WTC11 (cell line): ENCODE results near the gene RBMS2. TPM values are rescaled to one million over a fixed set of nuclear protein-coding genes. Genes with fewer than 3 reads are reported as not detected.
A peak's percentile ranks its signal among the peaks of the same experiment; 100 is the strongest.

ENCODE experiments used
- ATAC-seq: fragments of 200-7000 bp; cut with Tn5 transposase; 2 replicates; pipeline ENCODE4 v1.10.0; 2021; ENCODE audit warnings: mild to moderate bottlenecking, moderate library complexity
- CTCF ChIA-PET: fragments of 300-600 bp; sonication (Branson Sonifier 250); formaldehyde crosslinking; loops from one replicate; lab custom pipeline; 2021; ENCODE audit warnings: antibody characterized with exemption; lab: Charles Lee
- POLR2A ChIA-PET: fragments of 350-600 bp; sonication (Branson Sonifier 250); formaldehyde crosslinking; loops from one replicate; lab custom pipeline; 2021; ENCODE audit warnings: antibody characterized with exemption; lab: Charles Lee
- DNase-seq: peaks from one replicate; pipeline ENCODE4 v3.0.0; 2021; ENCODE audit warnings: low spot score
- H3K27ac Mint-ChIP-seq: 2 replicates; pipeline ENCODE4 v1.8.0; 2021; ENCODE audit warnings: mixed read lengths
- H3K27me3 Mint-ChIP-seq: 2 replicates; pipeline ENCODE4 v1.8.0; 2021; ENCODE audit warnings: low read depth, mild to moderate bottlenecking, moderate library complexity, mixed read lengths
- H3K36me3 Mint-ChIP-seq: 2 replicates; pipeline ENCODE4 v1.8.0; 2021; ENCODE audit warnings: mixed read lengths
- H3K4me1 Mint-ChIP-seq: 2 replicates; pipeline ENCODE4 v1.8.0; 2022; ENCODE audit warnings: mixed read lengths
- H3K4me3 Mint-ChIP-seq: 2 replicates; pipeline ENCODE4 v1.8.0; 2021; ENCODE audit warnings: mild to moderate bottlenecking, moderate library complexity, mixed read lengths
- H3K9me3 Mint-ChIP-seq: 2 replicates; pipeline ENCODE4 v1.8.0; 2021; ENCODE audit warnings: mixed read lengths
- CBFB ChIP-seq: sonication (generic); formaldehyde crosslinking; IDR thresholded peaks from 2 replicates; pipeline ENCODE4 v1.8.1; 2022; ENCODE audit warnings: mild to moderate bottlenecking, low read depth, missing genetic modification reagents
- CREB1 ChIP-seq: sonication (generic); formaldehyde crosslinking; IDR thresholded peaks from 2 replicates; pipeline ENCODE4 v1.8.0; 2023; ENCODE audit warnings: mild to moderate bottlenecking, missing genetic modification reagents
- MAX ChIP-seq: sonication (generic); formaldehyde crosslinking; IDR thresholded peaks from 2 replicates; pipeline ENCODE4 v1.8.0; 2022; ENCODE audit warnings: mild to moderate bottlenecking, missing genetic modification reagents
- MYBL2 ChIP-seq: sonication (generic); formaldehyde crosslinking; IDR thresholded peaks from 2 replicates; pipeline ENCODE4 v1.8.1; 2023; ENCODE audit warnings: mild to moderate bottlenecking, moderate library complexity, missing genetic modification reagents
- NFATC4 ChIP-seq: fragments of 250-450 bp; sonication (Bioruptor Pico); IDR thresholded peaks from 2 replicates; pipeline ENCODE4 v1.9.0; 2021; ENCODE audit warnings: mild to moderate bottlenecking
- PRDM15 ChIP-seq: sonication (generic); formaldehyde crosslinking; IDR thresholded peaks from 2 replicates; pipeline ENCODE4 v1.8.0; 2022; ENCODE audit warnings: missing genetic modification reagents
- PRRX2 ChIP-seq: fragments of 250-450 bp; sonication (Bioruptor Pico); IDR thresholded peaks from 2 replicates; pipeline ENCODE4 v1.8.0; 2021; ENCODE audit warnings: mild to moderate bottlenecking
- RORB ChIP-seq: fragments of 250-450 bp; sonication (Bioruptor Pico); IDR thresholded peaks from 2 replicates; pipeline ENCODE4 v1.9.0; 2021; ENCODE audit warnings: mild to moderate bottlenecking
- SMAD4 ChIP-seq: sonication (generic); formaldehyde crosslinking; IDR thresholded peaks from 2 replicates; pipeline ENCODE4 v1.8.0; 2022; ENCODE audit warnings: mild to moderate bottlenecking, missing genetic modification reagents
- SOX15 ChIP-seq: fragments of 250-450 bp; sonication (Bioruptor Pico); IDR thresholded peaks from 2 replicates; pipeline ENCODE4 v1.9.0; 2021; ENCODE audit warnings: mild to moderate bottlenecking
- USF2 ChIP-seq: sonication (generic); formaldehyde crosslinking; IDR thresholded peaks from 2 replicates; pipeline ENCODE4 v1.8.1; 2023; ENCODE audit warnings: mild to moderate bottlenecking, missing genetic modification reagents, moderate library complexity
- ZNF121 ChIP-seq: sonication (generic); formaldehyde crosslinking; IDR thresholded peaks from 2 replicates; pipeline ENCODE4 v1.8.0; 2023; ENCODE audit warnings: missing genetic modification reagents
- total RNA-seq: library from RNA; stranded (reverse); gene quantifications from 3 replicates; pipeline ENCODE4 v1.2.3, GENCODE V29; 2021

The RBMS2 gene
- total RNA-seq, 1 experiment from 2014 or later, result 16.7 TPM

GRCh38 chr12:56565510-56566101 lies 44.0 kb downstream of the RBMS2 start:
- TF ChIP-seq PRDM15 (CRISPR knock-in tag), result peak; percentile 83
- TF ChIP-seq SMAD4 (CRISPR knock-in tag), result no peak
- TF ChIP-seq NFATC4 (CRISPR knock-in tag), result no peak
- TF ChIP-seq MAX (CRISPR knock-in tag), result no peak
- no peak for TF ChIP-seq CBFB (CRISPR knock-in tag)
- no peak for TF ChIP-seq MYBL2 (CRISPR knock-in tag)
- TF ChIP-seq, all 79 proteins: peak for 1
- H3K4me1 Mint-ChIP-seq, result peaks cover 11% of the 10 kb centered on the region
- H3K27me3 Mint-ChIP-seq, result no peaks in the 10 kb centered on the region
- H3K9me3 Mint-ChIP-seq, result no peaks in the 10 kb centered on the region
- no peak overlapping the region; the same call in 1 of the 2 replicates for H3K4me3 Mint-ChIP-seq
- DNase-seq, result peak; percentile 47
- ChIA-PET CTCF (interaction anchor here (0.9 to 1.0 kb wide), 2 partner anchors 25 to 52 kb away, joined by 5 read pairs; no protein-coding TSS in a partner anchor), POLR2A (no interaction called here)
- ATAC-seq, result peak; percentile 94
- peak overlapping the region; percentile 53 for H3K27ac Mint-ChIP-seq
- H3K36me3 Mint-ChIP-seq, result no peaks in the 10 kb centered on the region

GRCh38 chr12:56568146-56568545 lies 46.5 kb downstream of the RBMS2 start:
- POLR2A ChIA-PET, result no interaction called here
- no peaks in the 10 kb centered on the region for H3K27me3 Mint-ChIP-seq
- H3K27ac Mint-ChIP-seq, result no peak overlapping the region; the same call in 1 of the 2 replicates
- CTCF ChIA-PET, result interaction anchor here (0.7 to 1.5 kb wide), 3 partner anchors 47 to 1326 kb away, joined by 3 to 5 read pairs (median 3); partner anchors contain the start of gene RBMS2
- no peaks in the 10 kb centered on the region for H3K36me3 Mint-ChIP-seq
- no peak overlapping the region for H3K4me3 Mint-ChIP-seq
- peaks cover 11% of the 10 kb centered on the region for H3K4me1 Mint-ChIP-seq
- TF ChIP-seq SOX15 (no peak), USF2 (CRISPR knock-in tag) (no peak), PRRX2 (CRISPR knock-in tag) (no peak)
- TF ChIP-seq, all 79 proteins: peak for 0
- DNase-seq, result no peak
- no peak for ATAC-seq
- no peaks in the 10 kb centered on the region for H3K9me3 Mint-ChIP-seq

- H3K27ac Mint-ChIP-seq, result no peak overlapping the region
Measured at GRCh38 chr12:56571121-56571520, 49.5 kb downstream of the RBMS2 start.

GRCh38 chr12:56572288-56572687 lies 50.7 kb downstream of the RBMS2 start:
- Mint-ChIP-seq H3K27me3 (no peaks in the 10 kb centered on the region), H3K4me1 (no peaks in the 10 kb centered on the region), H3K4me3 (no peak overlapping the region), H3K36me3 (no peaks in the 10 kb centered on the region), H3K9me3 (no peaks in the 10 kb centered on the region), H3K27ac (no peak overlapping the region)
- TF ChIP-seq RORB (CRISPR knock-in tag), result no peak
- 0 out of 2 replicates have a peak, but pooled peaks have one; percentile 40 for TF ChIP-seq ZNF121 (CRISPR knock-in tag)
- POLR2A ChIA-PET, result interaction anchor here (0.7 kb wide), 1 partner anchor 53 kb away, joined by 6 read pairs; no protein-coding TSS in a partner anchor
- CTCF ChIA-PET, result interaction anchor here (3.2 to 3.6 kb wide), 2 partner anchors 17 to 58 kb away, joined by 11 to 44 read pairs; no protein-coding TSS in a partner anchor
- no peak for DNase-seq
- no peak for ATAC-seq

More at GRCh38 chr12:56571121-56571520, 49.5 kb downstream of the RBMS2 start:
- ChIA-PET POLR2A (no interaction called here), CTCF (interaction anchor here (1.8 to 2.4 kb wide), 2 partner anchors 20 to 57 kb away, joined by 7 to 8 read pairs; no protein-coding TSS in a partner anchor)
- no peak for TF ChIP-seq CREB1
- Mint-ChIP-seq H3K27me3 (no peaks in the 10 kb centered on the region), H3K4me1 (peaks cover 2% of the 10 kb centered on the region; the same call in 1 of the 2 replicates), H3K9me3 (no peaks in the 10 kb centered on the region), H3K4me3 (no peak overlapping the region), H3K36me3 (no peaks in the 10 kb centered on the region)
- no peak for DNase-seq
- ATAC-seq, result peak; percentile 38; the same call in 1 of the 2 replicates
